ENCODE results near the gene PLXNA4.

GRCh38 chr7:132295175-132295574 is 281.1 kb downstream of the PLXNA4 start:
- TF ChIP-seq CTCF (IDR thresholded peaks at IDR 0.05), result no peak
- TF ChIP-seq POLR2A (IDR thresholded peaks at IDR 0.05), result no peak
